Measurements from ENCODE around the gene ANK3.

ANK3 gene

DNA sequence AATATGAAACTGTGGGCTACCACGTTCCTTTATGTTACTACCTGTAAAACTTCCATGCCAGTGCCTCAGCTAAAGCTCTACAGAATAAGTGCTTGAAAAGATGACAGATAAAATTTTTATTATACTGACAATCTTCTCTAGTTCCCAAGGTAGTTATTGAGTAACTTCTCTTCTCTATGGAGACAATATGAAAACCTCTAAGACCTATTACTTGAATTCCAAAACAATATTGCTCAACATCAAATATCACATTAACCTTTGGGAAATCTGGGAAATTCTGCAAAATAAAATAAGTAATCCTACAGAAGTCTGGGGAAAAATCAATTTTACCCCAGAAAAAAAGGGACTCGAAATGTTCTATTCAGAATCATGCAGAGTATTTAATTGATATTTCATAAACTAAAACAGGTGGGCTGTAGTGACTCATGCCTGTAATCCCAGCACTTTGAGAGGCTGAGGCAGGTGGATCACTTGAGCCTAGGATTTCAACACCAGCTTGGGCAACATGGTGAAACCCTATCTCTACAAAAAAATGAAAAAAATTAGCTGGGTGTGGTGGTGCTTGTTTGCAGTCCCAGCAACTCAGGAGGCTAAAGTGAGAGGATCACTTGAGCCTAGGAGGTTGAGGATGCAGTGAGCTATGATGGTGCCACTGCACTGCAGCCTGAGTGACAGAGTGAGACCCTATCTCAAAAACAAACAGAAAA lies 23.8 kb upstream of the ANK3 start:
- DNase-seq = no peak

DNA sequence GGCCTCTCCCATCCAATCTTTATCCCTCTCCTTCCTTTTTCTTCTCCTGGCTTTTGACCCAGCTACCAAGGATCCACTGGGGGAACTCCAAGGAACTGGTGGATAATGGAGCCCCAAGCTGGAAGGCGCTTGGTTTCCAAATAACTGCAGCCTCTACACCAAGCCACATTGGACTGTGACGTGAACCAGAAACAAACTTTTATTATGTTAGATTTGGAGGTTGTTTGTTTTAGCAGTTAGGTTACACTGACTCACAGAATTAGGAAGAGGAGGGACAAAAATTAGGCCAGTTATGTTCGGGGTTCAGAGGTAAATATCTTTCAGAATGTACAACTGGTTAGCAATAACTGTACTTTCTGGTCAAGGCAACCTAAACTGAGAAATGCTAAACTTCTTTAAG lies 21.3 kb upstream of the ANK3 start:
- no peak for DNase-seq

DNA sequence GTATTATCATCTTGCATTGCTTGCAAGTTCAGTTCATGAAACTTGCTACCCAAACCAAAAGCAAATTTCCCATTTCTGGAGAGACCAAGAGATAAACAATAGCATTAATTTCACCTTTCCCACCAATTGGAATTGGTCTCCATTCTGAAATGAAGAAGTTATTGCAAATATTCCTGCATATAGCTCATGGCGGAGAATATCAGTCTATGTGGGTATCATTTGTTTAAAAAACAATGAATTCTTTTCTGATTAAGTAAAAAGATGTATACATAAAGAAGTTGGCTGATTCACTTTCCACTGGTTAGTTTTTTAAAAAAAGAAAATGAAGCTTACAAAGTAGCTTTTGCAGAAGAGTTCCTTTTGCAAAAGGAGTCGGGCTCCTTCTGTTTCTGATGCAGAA lies 19.5 kb upstream of the ANK3 start:
- no peak for DNase-seq

DNA sequence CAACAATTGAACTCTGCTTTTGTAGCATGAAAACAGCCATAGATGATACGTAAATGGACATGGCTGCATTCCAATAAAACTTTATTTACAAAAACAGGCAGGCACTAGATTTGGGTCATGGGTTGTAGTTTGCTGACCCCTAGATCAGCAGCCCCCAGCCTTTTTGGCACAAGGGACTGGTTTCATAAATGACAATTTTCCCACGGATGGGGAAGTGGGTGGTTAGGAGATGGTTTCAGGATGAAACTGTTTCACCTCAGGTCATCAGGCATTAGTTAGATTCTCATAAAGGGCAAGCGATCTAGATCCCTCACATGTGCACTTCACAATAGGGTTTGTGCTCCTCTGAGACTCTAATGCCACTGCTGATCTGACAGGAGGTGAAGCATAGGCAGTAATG lies 16.5 kb upstream of the ANK3 start:
- no peak for DNase-seq

DNA sequence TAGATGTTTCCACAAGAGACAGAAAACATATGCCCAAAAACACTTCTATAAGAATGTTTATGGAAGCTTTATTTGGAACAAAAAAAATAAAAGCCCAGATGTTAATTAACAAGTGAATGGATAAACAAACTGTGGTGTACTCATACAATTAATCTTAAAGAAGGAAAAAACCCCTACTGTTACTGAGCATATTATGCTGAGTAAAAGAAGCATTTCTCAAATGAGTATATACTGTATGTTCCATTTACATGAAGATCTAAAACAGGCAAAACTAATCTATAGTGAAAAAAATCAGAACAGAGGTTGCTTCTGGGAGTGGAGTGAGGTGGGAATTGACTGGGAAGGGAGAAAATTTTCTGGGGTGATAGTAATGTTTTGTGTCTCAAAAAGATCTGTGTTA lies 15.5 kb upstream of the ANK3 start:
- DNase-seq = no peak

DNA sequence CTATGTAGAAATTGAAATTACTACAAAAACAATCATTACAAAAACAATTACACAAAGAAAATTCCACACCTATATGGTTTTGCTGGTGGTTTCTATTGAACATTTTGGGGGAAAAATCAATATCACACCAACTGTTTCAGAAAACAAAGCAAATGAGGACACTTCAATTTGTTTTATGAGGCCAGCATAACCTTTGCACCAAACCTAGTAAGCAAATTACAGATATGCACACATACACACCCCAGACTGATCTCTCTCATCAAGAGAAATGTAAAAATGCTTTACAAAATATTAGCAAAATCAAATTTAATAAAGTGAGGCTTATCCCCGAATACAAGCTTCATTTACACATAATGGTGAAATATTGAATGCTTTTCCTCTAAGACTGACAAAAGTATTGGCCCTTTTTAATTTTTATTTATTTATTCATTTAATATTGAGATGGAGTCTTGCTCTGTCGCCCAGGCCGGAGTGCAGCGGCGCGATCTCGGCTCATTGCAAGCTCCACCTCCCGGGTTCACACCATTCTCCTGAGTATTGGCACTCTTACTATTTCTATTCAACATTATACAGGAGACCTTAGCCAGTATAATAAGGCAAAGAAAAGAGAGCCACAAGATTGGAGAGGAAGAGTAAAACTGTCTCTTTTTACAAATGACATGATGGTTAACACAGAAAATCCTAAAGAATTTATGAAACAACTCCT lies 13.6 kb upstream of the ANK3 start:
- no peak for DNase-seq

DNA sequence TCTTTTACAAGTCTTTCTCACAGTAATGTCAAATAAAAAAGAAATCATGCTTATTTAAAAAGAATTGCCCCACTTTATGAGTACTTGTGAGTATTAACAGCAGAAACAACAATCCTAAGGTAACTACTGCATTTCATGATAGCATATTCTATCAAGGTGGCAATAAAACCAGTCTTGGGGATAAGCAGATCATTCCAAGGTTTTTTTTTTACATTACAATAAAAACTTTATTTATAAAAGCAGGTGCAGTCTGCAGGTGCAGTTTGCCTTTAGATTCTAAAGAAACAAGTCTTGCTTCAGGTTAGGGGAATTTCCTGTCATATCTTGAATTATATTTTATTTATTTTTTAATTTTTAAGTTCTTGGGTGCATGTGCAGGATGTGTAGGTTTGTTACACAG lies 10.7 kb upstream of the ANK3 start:
- DNase-seq = no peak

DNA sequence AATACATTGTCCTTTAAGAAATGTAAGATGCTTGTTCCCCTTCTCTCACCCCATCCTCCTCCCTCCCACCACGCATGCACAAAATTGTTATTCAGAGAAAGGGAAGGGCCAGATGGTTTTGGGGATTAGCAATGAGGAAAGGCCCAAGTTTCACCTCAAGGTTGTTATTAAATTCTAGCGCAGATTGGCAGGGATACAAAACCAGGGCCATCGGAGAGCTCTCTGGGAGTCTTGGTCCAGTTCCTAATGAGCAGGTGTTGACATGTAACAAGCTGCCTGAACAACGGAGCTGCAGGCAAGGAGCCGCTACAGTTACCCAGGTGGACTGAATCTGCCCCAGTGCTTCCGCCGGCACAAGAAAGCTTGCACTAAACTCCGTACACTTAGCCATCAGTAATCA lies 9.7 kb upstream of the ANK3 start:
- no peak for DNase-seq

DNA sequence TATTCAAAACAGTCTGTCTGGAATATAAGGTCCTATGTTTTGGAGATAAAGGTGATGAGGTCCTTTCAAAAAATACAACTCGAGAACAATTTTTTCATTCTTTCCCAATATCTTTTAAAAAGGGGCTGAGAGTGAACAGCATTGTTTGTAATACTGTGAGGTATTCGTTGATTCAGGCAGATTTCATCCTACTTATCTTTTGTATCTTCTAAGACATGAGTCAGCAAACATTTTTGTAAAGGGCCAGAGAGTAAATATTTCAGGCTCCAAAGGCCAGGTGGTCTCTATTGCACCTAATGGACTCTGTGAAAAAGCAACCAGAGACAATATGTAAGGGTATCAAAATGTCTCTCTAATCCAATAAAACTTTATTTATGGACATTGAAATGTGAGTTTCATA lies 8.1 kb upstream of the ANK3 start:
- no peak for DNase-seq

DNA sequence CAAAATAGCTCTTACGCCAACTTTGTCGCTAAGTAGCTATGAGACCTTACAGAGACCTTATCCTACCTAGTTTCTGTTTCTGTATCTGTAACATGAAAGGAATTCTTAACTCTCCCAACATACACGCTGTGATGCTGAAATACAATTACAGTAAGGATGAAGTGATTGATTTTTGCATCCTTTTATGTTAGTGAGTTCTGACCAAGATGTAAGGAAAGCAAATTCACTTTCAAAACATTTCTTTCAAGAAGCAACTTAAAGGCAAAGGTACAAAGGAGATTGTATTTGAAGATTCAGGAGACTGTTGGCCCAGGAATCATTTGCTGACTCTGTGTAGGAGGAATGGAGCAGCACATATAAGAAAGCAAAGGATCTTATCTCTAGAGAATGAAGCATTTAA lies 7.1 kb upstream of the ANK3 start:
- no peak for DNase-seq

DNA sequence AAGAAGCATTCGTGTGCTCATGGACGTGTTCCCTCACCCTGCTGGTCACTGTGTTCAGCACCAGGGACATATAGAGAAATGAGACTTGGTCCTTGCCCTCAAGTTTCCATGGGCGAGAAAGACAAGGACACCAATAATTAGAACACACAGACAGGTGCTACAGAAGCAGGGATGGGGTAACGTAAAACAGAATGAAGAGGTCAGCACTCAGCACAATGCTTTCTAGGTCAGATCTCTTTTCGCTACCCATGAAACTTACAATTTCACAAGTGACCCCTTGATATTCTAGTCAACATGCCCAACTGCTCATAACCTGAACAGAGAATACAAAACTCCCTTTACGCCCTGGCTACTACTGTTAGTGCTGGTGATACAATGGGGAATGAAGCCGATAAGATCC lies 6.0 kb upstream of the ANK3 start:
- no peak for DNase-seq

DNA sequence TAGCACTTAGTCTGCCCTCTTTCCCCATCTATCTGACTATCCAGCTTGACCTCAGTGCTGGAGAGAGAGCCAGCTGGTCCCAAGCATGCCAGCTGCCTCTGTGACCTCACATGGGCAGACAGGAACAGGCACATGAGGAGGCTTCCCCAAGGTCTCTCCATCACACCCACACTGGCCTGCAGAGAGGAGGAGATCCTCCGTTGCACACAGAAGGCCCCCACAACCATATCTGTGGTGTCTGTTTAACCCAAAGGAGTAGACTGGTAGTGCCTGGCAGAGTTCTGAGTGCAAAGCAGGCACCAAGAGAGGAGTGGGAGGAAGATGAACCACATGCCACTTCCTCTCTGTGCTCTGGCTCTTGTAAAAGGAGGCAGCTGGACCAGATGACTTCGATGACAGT lies 4.8 kb upstream of the ANK3 start:
- no peak for DNase-seq

DNA sequence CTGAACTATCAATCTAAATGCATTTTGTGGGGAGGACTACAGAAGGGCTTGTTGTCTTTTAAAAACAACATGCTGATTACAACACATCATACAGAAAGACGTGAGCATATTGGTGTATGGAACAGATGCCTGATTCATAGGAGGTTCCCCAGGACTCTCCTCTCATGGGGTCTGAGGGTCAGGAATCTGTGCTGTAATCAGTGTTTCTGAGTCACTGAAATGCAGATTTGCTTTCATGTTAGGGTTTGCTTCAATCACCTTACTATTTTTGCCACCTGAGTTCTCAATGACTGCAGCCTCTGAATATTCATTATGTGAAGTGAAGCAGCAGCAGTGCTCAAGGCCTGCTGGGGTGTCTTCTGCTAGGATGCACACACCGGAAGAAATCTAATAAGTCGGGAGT lies 550 bp upstream of the ANK3 start:
- DNase-seq = no peak

DNA sequence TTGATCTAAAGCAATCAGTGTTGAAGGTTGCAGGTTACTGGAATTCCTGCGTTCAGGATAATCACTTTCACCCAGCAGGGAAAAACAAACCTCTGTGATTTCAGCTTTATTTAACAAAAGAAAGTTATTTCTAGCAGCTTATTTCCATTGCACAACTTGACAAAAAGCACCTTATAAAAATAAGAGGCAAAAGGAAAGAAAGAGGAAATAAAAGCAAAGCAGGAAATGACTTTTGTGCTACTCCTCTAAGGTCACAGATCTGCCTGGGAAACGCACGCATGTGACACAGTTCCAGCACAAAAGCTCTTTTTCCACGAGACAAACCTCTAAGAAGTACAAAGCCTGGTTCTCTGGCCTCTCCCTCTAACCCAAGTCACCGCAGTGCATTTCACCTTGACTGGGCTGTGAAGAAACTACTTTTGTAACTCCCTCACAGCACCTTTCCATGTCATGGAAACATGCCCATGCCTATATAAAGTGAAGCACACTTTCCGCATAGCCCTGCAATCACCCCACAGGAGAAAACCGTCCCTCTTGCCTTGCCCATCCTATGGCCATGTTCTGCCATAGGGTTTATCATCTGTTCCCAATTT lies 870 bp downstream of the ANK3 start:
- DNase-seq = no peak

DNA sequence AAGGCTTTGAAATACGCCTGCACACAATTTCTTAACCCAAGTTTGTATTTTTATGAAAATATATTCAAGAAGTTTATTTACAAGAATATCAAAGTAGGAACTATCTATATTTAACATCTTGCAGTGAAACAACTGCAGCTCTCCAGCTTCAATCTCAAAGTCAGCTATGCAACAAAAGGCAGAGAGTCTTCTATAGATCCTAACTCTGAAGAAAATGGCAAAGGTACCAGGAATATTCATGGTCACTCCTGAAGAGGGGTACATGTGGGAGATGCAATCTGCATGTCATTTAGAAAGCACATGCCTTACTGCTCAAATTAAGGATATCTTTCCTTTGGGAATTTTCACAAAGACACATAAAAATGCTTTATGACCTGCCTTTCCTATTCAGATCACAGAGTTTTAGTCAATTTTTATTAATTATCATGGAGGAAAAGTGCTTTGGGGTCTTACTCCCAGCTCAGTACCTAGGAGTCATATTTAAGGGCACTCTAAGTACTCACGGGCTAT lies 1.5 kb downstream of the ANK3 start:
- DNase-seq = no peak

DNA sequence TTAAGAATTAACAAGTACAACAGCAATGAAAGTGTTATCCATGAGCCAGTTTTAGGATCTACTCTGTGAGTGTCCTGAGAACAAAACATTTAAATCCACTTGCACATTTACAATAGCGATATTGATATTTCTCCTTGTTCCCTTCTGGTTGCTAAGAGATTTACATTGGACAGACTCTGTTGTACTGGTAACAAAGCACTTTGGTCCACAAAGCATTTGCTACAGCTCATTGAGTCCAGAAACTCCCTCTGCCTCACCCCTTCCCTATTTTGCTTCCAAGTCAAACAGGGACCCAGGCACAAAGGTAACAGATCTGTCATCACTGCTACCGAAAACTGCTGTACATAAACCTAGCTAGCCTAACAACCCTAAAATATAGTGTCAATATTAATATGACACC lies 2.1 kb downstream of the ANK3 start:
- DNase-seq = no peak

DNA sequence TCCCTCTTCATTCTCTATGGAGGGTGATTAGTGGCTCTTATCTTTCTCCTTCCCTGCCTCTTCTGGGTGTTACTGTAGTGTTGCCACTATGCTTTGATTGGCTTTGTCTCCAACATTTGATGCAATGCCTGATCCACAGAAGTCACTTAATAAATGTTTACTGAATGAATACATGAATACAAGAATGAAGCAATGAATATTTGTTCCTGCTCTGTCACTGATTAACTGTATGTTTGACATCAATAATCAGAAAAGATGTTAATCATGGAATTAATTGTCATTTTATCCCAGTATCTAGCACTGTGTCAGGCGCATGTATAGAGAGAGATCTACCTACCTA lies 4.3 kb downstream of the ANK3 start:
- no peak for DNase-seq

DNA sequence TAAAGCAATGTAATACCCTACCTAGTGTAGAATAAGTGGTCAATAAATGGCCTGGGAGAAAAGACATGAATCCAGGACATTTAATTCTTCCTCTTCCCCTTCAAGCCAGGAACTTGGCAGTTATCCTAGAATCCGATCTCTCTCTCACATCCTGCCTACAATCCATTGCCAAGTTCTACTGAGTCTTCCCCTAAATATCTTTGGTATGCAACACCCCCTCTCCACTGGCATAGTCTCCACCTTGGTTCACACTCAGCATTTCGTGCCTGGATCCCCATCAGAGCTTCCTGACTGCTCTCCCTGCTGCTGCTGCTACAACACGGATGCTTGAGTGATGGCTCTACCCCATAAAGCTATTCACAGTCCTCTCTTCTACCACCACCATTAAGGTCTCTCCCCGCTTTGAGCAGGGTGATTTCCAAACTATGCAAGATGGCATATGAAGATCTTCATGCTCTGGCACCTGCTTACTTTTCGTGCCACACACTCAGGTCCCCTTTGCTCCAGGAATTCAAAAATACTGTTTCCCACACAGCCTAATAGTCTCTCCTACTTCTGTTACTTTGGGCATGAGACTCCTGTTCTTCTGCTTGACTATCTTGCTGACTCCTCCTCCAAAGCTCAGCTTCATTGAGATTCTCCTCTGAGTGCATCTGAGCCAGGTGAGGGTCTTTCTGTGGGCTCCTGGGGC lies 4.8 kb downstream of the ANK3 start:
- DNase-seq = no peak

DNA sequence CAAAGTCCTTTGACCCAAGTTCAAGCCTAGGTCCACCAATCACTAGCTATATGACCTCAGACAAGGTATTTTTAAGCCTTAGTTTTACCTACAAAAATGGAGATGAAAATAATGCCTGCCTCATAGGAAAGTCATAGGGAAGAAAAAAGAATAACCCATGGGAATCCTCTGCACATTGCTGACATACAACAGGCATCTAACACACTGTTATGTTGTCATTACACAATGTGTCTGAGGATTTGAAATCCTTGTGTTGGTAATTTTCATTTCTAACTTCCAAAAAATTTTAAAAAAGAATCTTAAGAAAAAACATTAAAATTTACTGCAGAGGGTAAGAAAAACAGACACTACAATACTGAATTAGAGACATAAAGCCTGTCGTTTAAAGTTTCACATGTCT lies 5.7 kb downstream of the ANK3 start:
- no peak for DNase-seq

DNA sequence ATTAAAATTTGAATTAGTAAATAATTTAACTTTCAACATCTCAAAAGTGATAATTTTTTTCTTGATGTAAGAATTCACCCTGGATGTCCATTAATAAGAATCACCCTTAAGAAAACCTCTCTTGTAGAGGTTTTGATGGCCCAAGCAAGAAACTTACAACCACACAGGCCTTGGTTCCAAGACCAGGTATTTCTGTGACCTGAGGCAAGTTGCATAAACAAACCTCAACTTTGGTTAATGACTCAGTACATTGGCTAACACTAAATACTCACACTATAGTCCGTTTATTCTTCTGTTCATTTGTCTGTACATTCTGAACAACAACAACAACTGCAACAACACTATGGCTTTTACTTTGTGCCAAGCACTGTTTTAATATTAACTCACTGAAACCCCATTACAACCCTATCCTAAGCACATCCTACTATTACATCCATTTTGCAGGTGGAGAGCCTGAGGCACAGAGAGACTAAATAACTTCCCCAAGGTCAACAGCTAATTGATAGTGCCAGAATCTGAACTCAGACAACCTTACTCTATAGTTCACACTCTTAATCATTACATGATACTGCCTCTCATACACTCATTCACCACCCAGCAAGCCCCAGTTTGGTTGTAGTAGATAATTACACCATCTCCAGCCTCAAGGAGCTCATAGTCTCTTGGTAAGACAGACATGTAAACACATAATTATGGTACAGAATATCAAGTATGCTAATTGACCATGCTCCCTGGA lies 6.6 kb downstream of the ANK3 start:
- DNase-seq = no peak

DNA sequence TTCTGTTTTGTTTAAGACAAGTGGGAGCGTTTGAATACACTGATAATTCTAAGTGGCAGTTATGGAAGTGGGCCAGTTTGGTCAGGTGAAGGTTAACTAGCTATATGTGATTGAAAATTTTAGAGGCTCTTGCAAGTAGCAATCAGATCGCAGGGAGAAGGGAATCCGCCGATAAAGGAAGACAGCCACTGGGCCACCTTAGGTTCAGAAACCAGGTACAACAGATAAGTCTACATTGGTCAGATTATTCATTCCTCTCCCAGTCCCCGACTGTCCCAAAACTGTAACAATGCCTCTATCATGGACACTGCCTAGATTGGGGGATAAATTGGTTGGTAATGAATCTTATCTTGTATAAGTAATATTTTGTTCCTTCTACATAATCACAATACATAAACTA lies 8.9 kb downstream of the ANK3 start:
- DNase-seq = no peak

DNA sequence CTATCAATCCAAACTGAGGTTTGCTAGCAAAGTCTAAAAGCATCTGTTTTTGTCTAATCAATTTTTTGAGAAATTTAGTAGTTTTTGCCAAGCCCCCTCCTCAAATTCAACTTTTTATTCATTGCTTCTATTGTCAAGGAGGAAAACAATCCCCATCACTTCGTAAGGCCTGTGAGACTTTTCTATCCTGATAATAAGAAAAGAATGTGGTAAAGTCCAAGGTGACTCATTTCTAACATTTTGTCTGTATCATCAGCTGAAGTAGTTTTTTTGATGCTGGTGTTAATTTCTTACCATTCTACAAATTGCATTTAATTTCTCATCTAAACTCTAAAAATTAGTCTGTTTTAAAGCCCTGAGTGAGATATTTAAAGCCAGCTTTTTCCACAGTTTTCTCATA lies 11.7 kb downstream of the ANK3 start:
- no peak for DNase-seq

DNA sequence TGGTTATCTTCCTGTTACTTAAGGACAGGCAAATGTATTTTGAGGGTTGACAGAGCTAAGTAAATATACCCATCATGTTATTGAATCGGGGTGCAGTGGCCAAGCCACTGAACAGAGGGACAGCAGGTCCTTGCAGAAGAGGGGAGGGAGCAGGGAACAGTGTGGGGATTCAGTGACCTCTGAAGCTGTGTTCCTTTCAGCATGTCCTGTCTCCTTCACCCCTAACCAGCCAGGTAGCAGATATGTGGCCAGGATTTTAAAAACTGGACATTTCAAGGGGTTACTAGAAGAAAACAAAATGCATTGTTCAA lies 12.7 kb downstream of the ANK3 start:
- DNase-seq = no peak

Measured in central memory CD4-positive, alpha-beta T cell (primary cell).